CD4-positive, alpha-beta T cell (primary cell): Measurements from ENCODE around the gene CFB. TPM values are rescaled to one million over a fixed set of nuclear protein-coding genes. Genes with fewer than 3 reads are reported as not detected.
"Not testable (repeated sequence)": the region's sequence is repeated elsewhere in the genome, so short reads cannot be mapped to it uniquely, and the experiment has no call there.

Experiments used
- ATAC-seq: fragments of 200-7000 bp; cut with Tn5 transposase; one replicate; pipeline ENCODE4 v1.10.0; 2022; ENCODE audit warnings: mild to moderate bottlenecking; ENCODE audit not compliant: poor library complexity
- CTCF ChIA-PET: fragments of 350-600 bp; sonication (Branson Sonifier 250); formaldehyde crosslinking; loops from one replicate; lab custom pipeline; 2021; ENCODE audit warnings: antibody characterized with exemption, inconsistent platforms; lab: Charles Lee
- POLR2A ChIA-PET: fragments of 350-600 bp; sonication (Branson Sonifier 250); formaldehyde crosslinking; loops from one replicate; lab custom pipeline; 2021; ENCODE audit warnings: antibody characterized with exemption, inconsistent platforms; lab: Charles Lee
- DNase-seq, 14 experiments: peaks; one replicate each; pipeline ENCODE4 v3.0.0-alpha.2; 2013 to 2020; ENCODE audit warnings: mixed read lengths in 2 of 14
- H3K27ac ChIP-seq, 2 donors: one replicate each; pipeline versions ENCODE4 v1.5.1 to v1.7.0; 2013; ENCODE audit warnings: low read length in 2 of 2, low read depth in 1 of 2, mild to moderate bottlenecking in 1 of 2
- H3K27me3 ChIP-seq, 2 experiments: 1 replicate in 1 of 2; 2 replicates in 1 of 2; pipeline versions ENCODE4 v1.6.1 to v1.7.0; 2013; ENCODE audit warnings: low read length in 2 of 2, control low read depth in 1 of 2, mild to moderate bottlenecking in 1 of 2, moderate library complexity in 1 of 2; ENCODE audit not compliant: insufficient read depth in 2 of 2, control insufficient read depth in 1 of 2
- H3K36me3 ChIP-seq: one replicate; pipeline ENCODE4 v1.6.1; 2013; ENCODE audit warnings: low read length, control low read depth; ENCODE audit not compliant: insufficient read depth
- H3K4me1 ChIP-seq: one replicate; pipeline ENCODE4 v1.6.1; 2013; ENCODE audit warnings: low read length, control low read depth; ENCODE audit not compliant: insufficient read depth
- H3K4me3 ChIP-seq: one replicate; pipeline ENCODE4 v1.5.1; 2013; ENCODE audit warnings: mild to moderate bottlenecking, low read length, moderate library complexity
- H3K9me3 ChIP-seq, 2 experiments: 1 replicate in 1 of 2; 2 replicates in 1 of 2; pipeline versions ENCODE4 v1.6.1 to v1.7.0; 2013; ENCODE audit warnings: low read length in 2 of 2, mild to moderate bottlenecking in 2 of 2, control low read depth in 1 of 2, moderate library complexity in 1 of 2; ENCODE audit not compliant: control insufficient read depth in 1 of 2, insufficient read depth in 1 of 2
- H3K27ac Mint-ChIP-seq: one replicate; pipeline ENCODE4 v1.8.0; 2020; ENCODE audit warnings: mixed read lengths
- H3K27me3 Mint-ChIP-seq: one replicate; pipeline ENCODE4 v1.8.0; 2021; ENCODE audit warnings: mixed read lengths
- H3K36me3 Mint-ChIP-seq: one replicate; pipeline ENCODE4 v1.8.0; 2021; ENCODE audit warnings: low read depth, mixed read lengths
- H3K4me1 Mint-ChIP-seq: one replicate; pipeline ENCODE4 v1.8.0; 2021; ENCODE audit warnings: low read depth, mixed read lengths
- H3K4me3 Mint-ChIP-seq: one replicate; pipeline ENCODE4 v1.8.0; 2020; ENCODE audit warnings: mild to moderate bottlenecking, mixed read lengths
- H3K9me3 Mint-ChIP-seq: one replicate; pipeline ENCODE4 v1.8.0; 2020; ENCODE audit warnings: mixed read lengths
- CTCF ChIP-seq: fragments of 200-600 bp; IDR thresholded peaks from one replicate; pipeline ENCODE4 v1.8.0; 2022; ENCODE audit warnings: antibody characterized with exemption, mild to moderate bottlenecking
- intact Hi-C, 2 experiments: fragments of 100-400 bp; cut with DNase I in 1 of 2; cut with micrococcal nuclease in 1 of 2; formaldehyde crosslinking; loops; one replicate each; pipeline versions ENCODE4 v1.15.1 to v1.9.0; 2023 to 2025; cut with DNase I, micrococcal nuclease
- total RNA-seq, 174 experiments: library from RNA in 2 of 174; stranded (reverse) in 2 of 174; gene quantifications; one replicate each; pipeline ENCODE4 v1.2.3 and lab custom pipeline; 2021 to 2026

CFB gene
- total RNA-seq, 2 experiments from 2014 or later = 1.5 to 2.2 TPM

GRCh38 chr6:31928672-31928939, 17.3 kb upstream of the CFB start:
- no peak overlapping the region for H3K27ac Mint-ChIP-seq
- intact Hi-C loops = no loop called here
- no peak for TF ChIP-seq CTCF
- no peaks in the 10 kb centered on the region for H3K9me3 Mint-ChIP-seq
- H3K36me3 Mint-ChIP-seq = no peaks in the 10 kb centered on the region
- Histone ChIP-seq H3K4me1 (no peaks in the 10 kb centered on the region), H3K36me3 (no peaks in the 10 kb centered on the region), H3K4me3 (no peak overlapping the region), H3K9me3 (no peaks in the 10 kb centered on the region), H3K27me3 (no peaks in the 10 kb centered on the region), H3K27ac (no peak overlapping the region)
- POLR2A ChIA-PET = no interaction called here
- CTCF ChIA-PET = no interaction called here
- H3K27me3 Mint-ChIP-seq = peaks cover 5% of the 10 kb centered on the region
- DNase-seq (no peak), ATAC-seq (no peak)
- H3K4me3 Mint-ChIP-seq = no peak overlapping the region
- no peaks in the 10 kb centered on the region for H3K4me1 Mint-ChIP-seq

- no peak overlapping the region for H3K4me3 Mint-ChIP-seq
- no peak overlapping the region for H3K4me3 ChIP-seq
- DNase-seq (no peak), ATAC-seq (no peak)
- intact Hi-C loops = no loop called here
- TF ChIP-seq CTCF = no peak
- no peaks in the 10 kb centered on the region for H3K27me3 ChIP-seq
- no peak overlapping the region for H3K27ac Mint-ChIP-seq
- H3K4me1 ChIP-seq = no peaks in the 10 kb centered on the region
- no peaks in the 10 kb centered on the region for H3K9me3 Mint-ChIP-seq
- H3K36me3 ChIP-seq = no peaks in the 10 kb centered on the region
- no peaks in the 10 kb centered on the region for H3K9me3 ChIP-seq
- H3K4me1 Mint-ChIP-seq = no peaks in the 10 kb centered on the region
- no peaks in the 10 kb centered on the region for H3K36me3 Mint-ChIP-seq
- ChIA-PET POLR2A (no interaction called here), CTCF (no interaction called here)
- no peak overlapping the region for H3K27ac ChIP-seq
- peaks cover 5% of the 10 kb centered on the region for H3K27me3 Mint-ChIP-seq
Observed at GRCh38 chr6:31930962-31931361, 14.9 kb upstream of the CFB start.

GRCh38 chr6:31932137-31932536, 13.8 kb upstream of the CFB start:
- H3K27ac Mint-ChIP-seq, H3K4me3 Mint-ChIP-seq, H3K9me3 ChIP-seq, H3K9me3 Mint-ChIP-seq, ATAC-seq, H3K27me3 ChIP-seq, CTCF ChIA-PET, H3K36me3 Mint-ChIP-seq, POLR2A ChIA-PET, H3K36me3 ChIP-seq, DNase-seq, intact Hi-C loops, H3K27me3 Mint-ChIP-seq, H3K4me1 ChIP-seq, H3K4me1 Mint-ChIP-seq, H3K27ac ChIP-seq, H3K4me3 ChIP-seq: not testable (repeated sequence)

GRCh38 chr6:31933537-31933936, 12.4 kb upstream of the CFB start:
- H3K36me3 ChIP-seq = no peaks in the 10 kb centered on the region
- no peak overlapping the region for H3K4me3 ChIP-seq
- no peaks in the 10 kb centered on the region for H3K27me3 ChIP-seq
- no peak overlapping the region for H3K27ac Mint-ChIP-seq
- H3K4me3 Mint-ChIP-seq = no peak overlapping the region
- ChIA-PET CTCF (no interaction called here), POLR2A (no interaction called here)
- no peaks in the 10 kb centered on the region for H3K4me1 ChIP-seq
- H3K9me3 ChIP-seq = no peaks in the 10 kb centered on the region
- intact Hi-C loops = no loop called here
- no peak for ATAC-seq
- H3K27ac ChIP-seq = no peak overlapping the region
- DNase-seq = no peak
- H3K27me3 Mint-ChIP-seq = peaks cover 5% of the 10 kb centered on the region
- no peaks in the 10 kb centered on the region for H3K36me3 Mint-ChIP-seq
- TF ChIP-seq CTCF = no peak
- H3K4me1 Mint-ChIP-seq = no peaks in the 10 kb centered on the region
- H3K9me3 Mint-ChIP-seq = no peaks in the 10 kb centered on the region
